Prostate gland (tissue), 2 donors: ENCODE measurements around the gene COPS7A. TPM values are rescaled to one million over a fixed set of nuclear protein-coding genes. Genes with fewer than 3 reads are reported as not detected.

Source experiments
- DNase-seq: peaks from one replicate; pipeline ENCODE4 v3.0.0-alpha.2; 2019; ENCODE audit warnings: low spot score
- H3K27ac ChIP-seq, 2 donors: fragments of 200-600 bp; sonication (generic); 2 replicates each; pipeline ENCODE4 v1.5.1; 2017 to 2019
- H3K27me3 ChIP-seq: fragments of 200-600 bp; sonication (generic); replicated peaks from 2 replicates; pipeline ENCODE4 v1.5.1; 2019; ENCODE audit not compliant: insufficient read depth
- H3K36me3 ChIP-seq, 2 donors: fragments of 200-600 bp; sonication (generic); 1 replicate in 1 of 2; 2 replicates in 1 of 2; pipeline versions ENCODE4 v1.5.1 to v1.8.1; 2017 to 2019
- H3K4me1 ChIP-seq: fragments of 200-600 bp; sonication (generic); replicated peaks from 2 replicates; pipeline ENCODE4 v1.5.1; 2019
- H3K4me3 ChIP-seq, 2 donors: fragments of 200-600 bp; sonication (generic); 2 replicates each; pipeline ENCODE4 v1.5.1; 2017 to 2019
- H3K9me3 ChIP-seq: fragments of 200-600 bp; sonication (generic); 2 replicates; pipeline ENCODE4 v1.5.1; 2017
- POLR2A ChIP-seq: fragments of 450-650 bp; IDR thresholded peaks from one replicate; pipeline ENCODE4 v1.6.1; 2016; ENCODE audit warnings: antibody characterized with exemption, mild to moderate bottlenecking
- POLR2AphosphoS5 ChIP-seq: sonication (generic); formaldehyde crosslinking; IDR thresholded peaks from one replicate; pipeline ENCODE4 v1.6.1; 2017; ENCODE audit warnings: antibody characterized with exemption
- WGBS: methylation state at CpG from one replicate; pipeline ENCODE4 v1.1.5; 2018; 5-methylcytosine and 5-hydroxymethylcytosine counted together
- intact Hi-C: fragments of 100-400 bp; cut with DNase I; formaldehyde crosslinking; loops from one replicate; pipeline ENCODE4 v1.14.2; 2022
- total RNA-seq, 2 donors: library from RNA; depleted of rRNA; stranded (reverse); fragments of >200 nt; gene quantifications; one replicate each; pipeline ENCODE4 v1.1.0, GENCODE V29; 2016
- TF ChIP-seq, protein P1 (sequence below), 4 experiments: fragments of 200-600 bp in 2 of 4; fragments of 450-650 bp in 2 of 4; sonication (generic) in 2 of 4; IDR thresholded peaks; 1 replicate in 3 of 4; 2 replicates in 1 of 4; pipeline ENCODE4 v1.5.1; 2016 to 2019; ENCODE audit warnings: antibody characterized with exemption in 4 of 4, mild to moderate bottlenecking in 2 of 4, moderate library complexity in 2 of 4

The COPS7A gene
- total RNA-seq, 2 donors from 2014 or later: 92.0 to 92.6 TPM

DNA sequence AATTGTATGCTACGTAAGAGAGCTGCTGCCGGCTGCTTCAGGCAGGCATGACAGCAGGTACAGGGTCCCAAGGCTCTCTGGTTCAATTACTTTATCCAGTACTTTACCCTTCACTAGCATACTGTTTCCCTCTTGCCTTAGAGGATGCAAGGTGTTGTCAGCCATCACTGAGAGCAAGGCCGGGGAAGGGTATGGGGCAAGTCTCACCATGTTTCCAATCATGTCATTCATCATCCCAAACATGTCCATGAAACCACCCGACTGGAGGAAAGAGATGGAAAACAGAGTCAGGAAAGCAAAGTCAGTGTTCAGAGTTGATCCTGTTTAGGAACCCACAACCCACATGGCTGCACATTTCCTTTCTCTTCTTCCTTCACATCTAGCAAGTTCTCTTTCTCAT, 26.7 kb downstream of the COPS7A start:
- Histone ChIP-seq H3K36me3 (peaks cover 14 to 22% of the 10 kb centered on the region in 2 donors), H3K9me3 (no peaks in the 10 kb centered on the region), H3K27ac (no peak overlapping the region), H3K27me3 (no peaks in the 10 kb centered on the region), H3K4me3 (no peak overlapping the region), H3K4me1 (peaks cover 11% of the 10 kb centered on the region)
- DNase-seq: no peak
- TF ChIP-seq POLR2AphosphoS5 (no peak), POLR2A (no peak)
- TF ChIP-seq, protein P1, sequence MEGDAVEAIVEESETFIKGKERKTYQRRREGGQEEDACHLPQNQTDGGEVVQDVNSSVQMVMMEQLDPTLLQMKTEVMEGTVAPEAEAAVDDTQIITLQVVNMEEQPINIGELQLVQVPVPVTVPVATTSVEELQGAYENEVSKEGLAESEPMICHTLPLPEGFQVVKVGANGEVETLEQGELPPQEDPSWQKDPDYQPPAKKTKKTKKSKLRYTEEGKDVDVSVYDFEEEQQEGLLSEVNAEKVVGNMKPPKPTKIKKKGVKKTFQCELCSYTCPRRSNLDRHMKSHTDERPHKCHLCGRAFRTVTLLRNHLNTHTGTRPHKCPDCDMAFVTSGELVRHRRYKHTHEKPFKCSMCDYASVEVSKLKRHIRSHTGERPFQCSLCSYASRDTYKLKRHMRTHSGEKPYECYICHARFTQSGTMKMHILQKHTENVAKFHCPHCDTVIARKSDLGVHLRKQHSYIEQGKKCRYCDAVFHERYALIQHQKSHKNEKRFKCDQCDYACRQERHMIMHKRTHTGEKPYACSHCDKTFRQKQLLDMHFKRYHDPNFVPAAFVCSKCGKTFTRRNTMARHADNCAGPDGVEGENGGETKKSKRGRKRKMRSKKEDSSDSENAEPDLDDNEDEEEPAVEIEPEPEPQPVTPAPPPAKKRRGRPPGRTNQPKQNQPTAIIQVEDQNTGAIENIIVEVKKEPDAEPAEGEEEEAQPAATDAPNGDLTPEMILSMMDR (IDR thresholded peaks at IDR 0.05): no peak
- intact Hi-C loops: loop anchor here (5.0 kb wide), 1 partner anchor 77 kb away; the partner anchor contains the start of gene P3H3
- 70% methylated on average over 4 of the region's 4 CpGs for WGBS

DNA sequence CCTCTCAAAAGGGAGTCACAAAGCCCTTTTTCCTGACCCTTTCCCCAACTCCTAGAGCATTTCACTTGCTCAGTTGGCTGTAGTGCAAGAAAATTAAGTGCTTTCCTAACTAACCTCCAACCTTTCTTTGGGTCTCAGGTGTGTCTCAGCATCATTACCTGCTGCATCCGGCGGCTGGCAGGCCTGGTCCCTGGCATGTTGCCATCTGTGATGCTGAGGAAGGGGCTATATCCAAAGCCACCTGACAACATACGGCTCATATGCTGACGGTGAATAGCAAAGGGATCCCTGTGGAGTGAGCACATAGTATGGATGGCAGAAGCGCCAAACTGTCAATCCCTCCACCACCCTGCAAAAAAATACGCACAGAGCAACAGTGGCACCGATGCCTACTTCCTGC, 27.9 kb downstream of the COPS7A start:
- peaks cover 14 to 22% of the 10 kb centered on the region in 2 donors for H3K36me3 ChIP-seq
- intact Hi-C loops: loop anchor here (2.0 to 5.0 kb wide), 2 partner anchors 27 to 76 kb away; partner anchors contain the start of gene P3H3

DNA sequence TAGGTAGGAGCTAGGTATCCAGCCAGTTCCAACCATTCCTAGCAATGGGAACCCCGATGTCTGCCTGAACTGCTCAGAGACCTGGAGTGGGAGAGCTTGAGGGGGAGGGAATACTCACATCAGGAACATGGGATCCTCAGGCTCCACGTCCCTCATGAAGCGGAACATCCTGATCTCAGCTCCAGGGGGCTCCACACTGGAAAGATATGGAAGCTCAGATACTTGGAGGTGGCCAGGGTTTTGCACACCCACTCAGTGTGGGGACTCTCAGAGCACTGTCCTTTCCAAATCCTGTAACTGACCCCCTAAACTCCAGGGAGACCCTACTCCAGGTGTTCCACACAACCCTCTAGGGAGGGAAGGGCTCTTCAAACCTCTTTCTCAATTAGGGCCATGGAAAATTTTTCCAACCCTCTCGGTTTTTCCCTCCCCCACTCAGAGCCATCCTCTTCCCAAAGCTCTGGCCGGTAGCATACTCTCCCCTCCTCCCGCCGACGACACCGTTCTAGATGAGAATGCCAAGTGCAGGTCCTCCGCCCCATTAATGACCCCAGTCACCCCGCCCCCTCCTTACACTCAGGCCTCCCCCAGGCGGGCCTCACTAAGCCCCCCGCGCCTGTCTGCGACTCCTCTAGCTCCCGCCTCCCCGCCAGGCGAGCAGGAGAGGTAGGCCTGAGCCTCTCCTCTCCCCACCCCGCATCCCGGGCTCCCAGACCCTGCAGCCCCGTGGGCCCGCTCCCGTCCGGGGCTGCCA, 28.5 kb downstream of the COPS7A start:
- Histone ChIP-seq H3K4me1 (peaks cover 11% of the 10 kb centered on the region), H3K27me3 (no peaks in the 10 kb centered on the region), H3K9me3 (no peaks in the 10 kb centered on the region), H3K36me3 (peaks cover 14 to 22% of the 10 kb centered on the region in 2 donors), H3K4me3 (peak overlapping the region; percentile 79 to 89), H3K27ac (peak overlapping the region; percentile 96 to 99)
- 3% methylated on average over 24 of the region's 24 CpGs for WGBS
- peak; percentile 27 for DNase-seq
- intact Hi-C loops: loop anchor here (2.0 to 5.0 kb wide), 2 partner anchors 26 to 75 kb away; partner anchors contain the start of gene P3H3
- TF ChIP-seq, protein P1 (IDR thresholded peaks at IDR 0.05): peak in 2 of 4 experiments; percentile 24 to 32
- no peak for TF ChIP-seq POLR2AphosphoS5

More for the DNA sequence above, 27.9 kb downstream of the COPS7A start:
- TF ChIP-seq, protein P1 (IDR thresholded peaks at IDR 0.05): no peak
- TF ChIP-seq POLR2A: no peak
- no peak for TF ChIP-seq POLR2AphosphoS5
- H3K27ac ChIP-seq: peak overlapping the region; percentile 96 to 99
- H3K9me3 ChIP-seq: no peaks in the 10 kb centered on the region
- H3K4me1 ChIP-seq: peaks cover 11% of the 10 kb centered on the region
- peak overlapping the region in 1 of 2 donors; percentile 89 for H3K4me3 ChIP-seq
- no peaks in the 10 kb centered on the region for H3K27me3 ChIP-seq
- 62% methylated on average over 7 of the region's 7 CpGs for WGBS
- no peak for DNase-seq

DNA sequence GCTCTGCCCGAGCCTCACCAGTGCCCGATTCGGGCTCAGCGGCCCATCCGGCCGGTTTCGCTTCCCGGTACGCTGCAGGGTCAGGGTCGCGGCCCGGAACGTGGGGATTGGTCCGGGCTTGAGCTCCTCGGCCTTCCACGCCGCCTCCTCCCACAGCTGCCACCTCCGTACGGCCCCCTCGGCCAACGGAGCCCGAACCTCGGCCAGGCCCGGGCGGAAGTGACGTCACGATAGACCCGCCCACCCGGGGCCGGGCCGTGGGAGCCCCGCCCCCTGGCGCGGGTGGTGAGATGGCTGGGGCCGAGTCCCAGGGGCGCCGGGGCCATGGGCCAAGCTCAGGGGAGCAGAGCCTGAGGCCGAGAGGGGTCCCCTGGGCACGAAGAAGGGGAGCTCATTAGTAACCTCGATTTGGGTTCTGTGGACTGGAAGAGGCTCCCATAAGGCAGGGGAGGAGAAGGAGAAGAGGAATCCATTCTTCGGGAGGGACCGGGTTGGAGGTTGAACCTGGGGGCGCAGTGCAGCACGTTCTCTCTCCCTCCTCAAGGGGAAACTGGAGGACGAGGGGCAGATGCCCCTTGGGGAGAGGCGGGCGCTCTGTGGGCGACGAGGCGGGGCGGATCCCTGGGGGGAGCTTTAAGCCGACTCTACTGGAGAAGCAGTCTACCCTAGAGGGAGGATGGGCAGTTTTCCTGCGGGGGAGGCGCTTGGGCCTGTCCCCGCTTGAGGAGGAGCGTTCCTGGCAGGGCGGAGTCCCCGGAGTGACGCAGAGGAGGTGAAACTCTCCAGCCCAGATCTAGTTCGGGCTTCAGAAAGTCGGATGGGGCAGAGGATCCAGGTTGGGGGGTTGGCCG, 29.3 kb downstream of the COPS7A start, which contains the start of gene MLF2:
TSS of gene MLF2 (minus strand) at position 221 of the 851 bp plus-strand sequence. CDS start 807 bp downstream, outside the sequence.
- under 1% methylated on average over 62 of the region's 62 CpGs for WGBS
- H3K36me3 ChIP-seq: peaks cover 14 to 22% of the 10 kb centered on the region in 2 donors
- DNase-seq: peak; percentile 99
- H3K4me3 ChIP-seq: peak within 1 kb of the TSS; percentile 79 to 89
- H3K9me3 ChIP-seq: no peaks in the 10 kb centered on the region
- peaks cover 11% of the 10 kb centered on the region for H3K4me1 ChIP-seq
- H3K27ac ChIP-seq: peak within 1 kb of the TSS; percentile 96 to 99
- TF ChIP-seq POLR2AphosphoS5 (peak; percentile 97), POLR2A (peak; percentile 99)
- TF ChIP-seq, protein P1 (IDR thresholded peaks at IDR 0.05): peak in 3 of 4 experiments; percentile 97 to 100 (median 99)
- H3K27me3 ChIP-seq: no peaks in the 10 kb centered on the region
- intact Hi-C loops: loop anchor here (1.0 to 5.0 kb wide), 3 partner anchors 13 to 74 kb away; partner anchors contain the start of genes P3H3 and PTMS
